Medulla oblongata (tissue), 1 donor: ENCODE data around the gene CDC37.

Experiments used
- DNase-seq: peaks from one replicate; pipeline ENCODE4 v3.0.0-alpha.2; 2015; ENCODE audit errors: extremely low spot score

CDC37 gene

GRCh38 chr19:10403137-10404021 lies at the start of gene CDC37:
Gene CDC37 (minus strand): TSS chr19:10403542. CDS start chr19:10403479, 63 bp downstream.
- DNase-seq, result peak; percentile 97

DNA sequence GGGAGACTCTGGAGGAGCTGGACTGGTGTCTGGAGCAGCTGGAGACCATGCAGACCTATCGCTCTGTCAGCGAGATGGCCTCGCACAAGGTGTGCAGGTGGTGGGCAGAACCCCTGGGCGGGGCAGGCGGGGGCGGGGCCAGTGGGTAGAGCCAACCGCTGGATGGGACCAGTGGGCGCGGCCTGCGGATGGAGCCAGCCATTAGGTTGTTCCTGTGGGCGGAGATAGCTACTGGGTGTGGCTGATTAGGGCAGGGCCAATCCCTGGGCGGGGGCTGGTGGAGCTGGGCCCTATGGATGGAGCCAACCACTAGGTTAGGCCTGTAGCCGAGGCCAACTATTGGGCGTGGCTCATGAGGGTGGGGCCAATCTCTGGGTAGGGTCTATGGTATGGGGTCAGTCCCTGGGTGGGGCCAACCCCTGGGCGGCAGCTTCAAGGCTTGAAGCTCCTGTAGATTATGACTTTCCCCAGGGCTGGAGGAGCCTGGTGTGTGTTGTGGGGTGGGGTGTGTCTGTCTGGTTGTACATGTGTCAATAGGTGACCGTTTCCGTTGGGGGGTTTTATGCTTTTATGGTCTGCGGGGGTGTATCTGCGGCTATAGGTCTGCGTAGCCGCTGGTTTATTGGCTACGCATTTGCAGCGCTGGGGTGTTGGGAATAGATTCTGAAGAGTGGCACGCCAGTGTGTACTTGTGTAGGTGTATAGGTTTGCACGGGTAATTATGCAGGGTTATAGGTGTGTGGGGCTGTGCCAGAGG lies 47.7 kb upstream of the CDC37 start:
- DNase-seq, result no peak

GRCh38 chr19:10450191-10450852 lies 47.0 kb upstream of the CDC37 start:
- no peak for DNase-seq

- no peak for DNase-seq
Observed at GRCh38 chr19:10449037-10449436, 45.7 kb upstream of the CDC37 start.

DNA sequence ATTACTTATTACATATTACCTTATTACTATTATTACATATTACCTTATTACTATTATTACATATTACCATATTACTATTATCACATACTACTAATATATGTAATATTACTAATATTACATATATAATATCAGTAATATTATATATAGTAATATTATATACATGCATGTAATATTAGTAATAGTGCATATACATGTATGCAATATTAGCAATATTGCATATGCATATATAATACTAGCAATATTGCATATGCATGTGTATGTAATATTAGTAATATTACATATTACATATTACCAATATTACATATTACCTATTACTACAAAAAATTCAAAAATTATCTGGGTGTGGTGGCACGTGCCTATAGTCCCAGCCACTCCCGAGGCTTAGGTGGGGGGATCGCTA lies 39.4 kb upstream of the CDC37 start:
- no peak for DNase-seq

- DNase-seq, result no peak
Observed at GRCh38 chr19:10439588-10439987, 36.2 kb upstream of the CDC37 start.

DNA sequence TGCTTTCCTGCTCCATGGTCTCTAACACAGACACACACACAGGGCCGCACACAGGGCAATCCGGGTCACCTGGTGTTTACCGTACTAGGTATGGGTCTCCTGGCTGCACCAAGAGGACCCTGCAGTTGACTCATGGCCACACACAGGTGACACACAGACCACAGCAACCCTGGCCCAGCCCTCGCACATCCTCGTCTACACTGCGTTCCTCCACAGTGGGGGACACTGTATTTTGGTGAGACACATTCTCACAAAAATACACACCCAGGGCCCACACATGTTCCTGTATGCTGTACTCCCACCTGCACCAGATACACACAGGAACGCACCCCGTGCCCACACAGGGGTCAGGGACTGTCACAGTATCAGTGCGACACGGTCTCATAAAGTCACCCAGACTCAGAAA lies 29.8 kb upstream of the CDC37 start:
- DNase-seq, result no peak

DNA sequence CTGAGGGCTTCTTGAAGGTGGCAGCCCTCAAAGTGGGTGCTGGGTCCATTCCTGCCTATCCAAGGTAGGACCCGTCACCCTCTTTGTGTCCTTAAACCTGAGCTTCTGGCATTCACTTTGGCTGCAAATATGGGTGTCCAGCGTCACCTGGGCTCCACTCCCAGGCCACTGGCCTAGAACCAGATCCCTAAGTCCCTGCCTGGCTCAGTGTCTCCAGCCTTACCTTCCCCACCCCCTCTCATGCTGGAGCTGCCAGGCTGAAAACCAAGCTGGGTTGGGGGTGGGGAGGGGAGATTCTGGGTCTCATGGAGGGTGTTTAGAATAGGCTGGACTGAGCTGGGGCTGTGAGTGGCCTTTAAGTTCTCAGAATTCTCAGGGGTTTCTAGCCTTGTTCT lies 29.4 kb upstream of the CDC37 start:
- DNase-seq, result no peak

- DNase-seq, result no peak
Observed at GRCh38 chr19:10431943-10432735, 28.8 kb upstream of the CDC37 start.

DNA sequence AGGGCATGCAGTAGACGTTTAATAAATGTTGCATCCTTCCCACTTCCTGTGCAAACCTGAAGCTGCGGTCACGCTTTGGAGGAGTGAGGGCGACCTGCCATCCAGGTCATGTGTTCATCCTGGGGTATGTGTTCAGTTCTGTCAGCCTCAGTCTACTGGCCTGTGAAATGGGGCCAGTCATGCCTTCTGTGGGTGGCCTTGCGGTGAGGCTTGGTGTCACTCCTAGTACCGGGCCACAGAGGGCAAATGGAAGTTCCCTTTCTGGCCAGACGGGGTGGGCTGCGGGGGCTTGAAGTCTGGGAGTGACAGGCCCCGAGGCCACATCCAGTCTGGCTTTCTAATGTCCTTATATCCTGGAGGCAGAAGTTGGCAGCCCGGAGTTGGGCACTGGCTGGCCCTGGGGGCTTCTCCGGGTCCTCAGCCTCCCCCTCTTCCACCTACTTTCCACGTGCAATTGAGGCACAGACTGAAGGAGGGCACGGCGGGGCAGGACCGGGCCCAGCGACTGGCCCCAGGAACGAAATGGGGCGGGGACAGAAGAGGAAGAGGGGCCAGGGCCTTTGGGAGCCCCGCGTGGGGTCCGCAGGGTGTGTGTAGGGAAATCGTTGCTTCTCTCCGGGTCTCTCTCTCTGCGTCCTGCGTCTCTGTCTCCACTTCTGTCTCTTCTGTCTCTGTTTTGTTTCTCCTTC lies 28.1 kb upstream of the CDC37 start:
- no peak for DNase-seq

DNA sequence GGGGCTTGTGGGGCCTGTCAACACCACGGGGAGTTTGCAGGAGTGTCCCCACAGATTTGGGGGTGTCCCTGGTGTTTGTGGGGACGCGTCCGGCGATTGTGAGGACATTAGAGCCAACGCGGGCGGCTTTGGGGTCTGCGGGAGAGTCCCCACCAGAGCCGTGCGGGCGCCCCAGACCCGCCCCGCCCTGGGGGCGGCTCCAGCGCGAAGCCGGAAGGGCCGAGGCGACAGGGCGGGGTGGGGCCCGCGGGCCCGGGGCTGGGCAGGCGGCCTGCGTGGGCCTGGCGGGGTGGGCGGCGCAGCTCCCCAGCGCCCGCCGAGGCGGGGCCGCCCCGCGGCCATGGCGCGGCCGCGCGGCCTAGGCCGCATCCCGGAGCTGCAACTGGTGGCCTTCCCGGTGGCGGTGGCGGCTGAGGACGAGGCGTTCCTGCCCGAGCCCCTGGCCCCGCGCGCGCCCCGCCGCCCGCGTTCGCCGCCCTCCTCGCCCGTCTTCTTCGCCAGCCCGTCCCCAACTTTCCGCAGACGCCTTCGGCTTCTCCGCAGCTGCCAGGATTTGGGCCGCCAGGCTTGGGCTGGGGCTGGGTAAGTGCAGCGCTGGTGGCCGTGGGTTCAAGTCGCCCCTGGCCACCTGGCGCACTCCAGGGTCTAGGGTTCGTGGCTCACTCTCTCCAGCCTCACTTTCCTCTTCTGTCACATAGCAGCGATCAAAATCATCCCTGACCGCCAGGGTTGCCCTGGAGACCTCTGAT lies 27.3 kb upstream of the CDC37 start:
- DNase-seq, result no peak

GRCh38 chr19:10428996-10429381 lies 25.6 kb upstream of the CDC37 start:
- no peak for DNase-seq

- no peak for DNase-seq
Observed at GRCh38 chr19:10427169-10427568, 23.8 kb upstream of the CDC37 start.

DNA sequence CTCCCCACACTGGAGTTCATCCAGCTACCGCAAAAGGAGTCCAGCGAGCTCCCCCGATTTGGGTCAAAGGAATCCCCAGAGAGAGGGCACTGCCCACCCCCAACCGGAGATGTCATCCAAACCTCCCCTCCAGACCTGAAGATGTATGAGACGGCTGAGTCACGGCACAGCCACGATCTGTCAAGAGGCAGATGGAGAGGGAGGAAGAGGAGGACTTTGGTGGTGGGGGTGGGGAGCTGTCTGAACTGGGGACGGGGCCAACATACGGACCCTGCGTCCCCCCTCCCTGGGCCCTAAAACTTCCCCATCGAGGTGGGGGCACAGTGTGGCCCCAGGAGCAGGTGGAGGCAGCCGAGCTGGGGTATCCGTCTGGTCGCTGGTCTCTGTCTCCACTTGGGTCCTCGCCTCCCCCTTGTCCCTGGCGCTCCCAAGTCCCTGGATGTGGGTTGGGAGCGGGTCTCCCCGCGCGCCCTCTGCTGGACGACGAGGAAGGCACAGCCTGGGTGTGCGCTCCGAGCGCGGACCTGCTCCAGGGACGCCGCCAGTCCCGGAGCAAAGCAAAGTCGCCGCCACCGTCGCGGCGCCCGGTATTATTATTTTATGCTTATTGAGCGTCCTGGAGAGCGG lies 20.8 kb upstream of the CDC37 start:
- peak; percentile 68 for DNase-seq

- DNase-seq, result no peak
Observed at GRCh38 chr19:10422846-10423245, 19.5 kb upstream of the CDC37 start.

DNA sequence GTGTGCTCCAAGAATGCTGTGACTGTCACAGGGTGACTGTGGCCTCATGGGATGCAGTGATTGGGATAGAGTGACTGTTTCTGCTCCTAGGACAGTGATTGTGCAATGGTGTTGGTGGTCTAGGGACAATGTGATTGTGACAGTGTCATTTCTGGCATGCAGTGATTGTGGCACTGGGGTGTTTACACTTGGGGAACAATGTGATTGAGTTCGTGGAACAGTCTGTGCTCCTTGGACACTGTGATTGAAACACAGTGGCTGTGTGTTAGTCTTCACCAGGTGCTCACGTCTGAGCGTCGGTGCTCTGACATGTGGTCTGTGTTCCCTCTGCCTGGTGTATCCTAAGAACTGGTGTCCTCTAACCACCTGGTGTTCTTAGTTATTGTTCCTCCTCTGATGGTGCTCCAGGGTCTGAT lies 18.7 kb upstream of the CDC37 start:
- DNase-seq, result no peak

DNA sequence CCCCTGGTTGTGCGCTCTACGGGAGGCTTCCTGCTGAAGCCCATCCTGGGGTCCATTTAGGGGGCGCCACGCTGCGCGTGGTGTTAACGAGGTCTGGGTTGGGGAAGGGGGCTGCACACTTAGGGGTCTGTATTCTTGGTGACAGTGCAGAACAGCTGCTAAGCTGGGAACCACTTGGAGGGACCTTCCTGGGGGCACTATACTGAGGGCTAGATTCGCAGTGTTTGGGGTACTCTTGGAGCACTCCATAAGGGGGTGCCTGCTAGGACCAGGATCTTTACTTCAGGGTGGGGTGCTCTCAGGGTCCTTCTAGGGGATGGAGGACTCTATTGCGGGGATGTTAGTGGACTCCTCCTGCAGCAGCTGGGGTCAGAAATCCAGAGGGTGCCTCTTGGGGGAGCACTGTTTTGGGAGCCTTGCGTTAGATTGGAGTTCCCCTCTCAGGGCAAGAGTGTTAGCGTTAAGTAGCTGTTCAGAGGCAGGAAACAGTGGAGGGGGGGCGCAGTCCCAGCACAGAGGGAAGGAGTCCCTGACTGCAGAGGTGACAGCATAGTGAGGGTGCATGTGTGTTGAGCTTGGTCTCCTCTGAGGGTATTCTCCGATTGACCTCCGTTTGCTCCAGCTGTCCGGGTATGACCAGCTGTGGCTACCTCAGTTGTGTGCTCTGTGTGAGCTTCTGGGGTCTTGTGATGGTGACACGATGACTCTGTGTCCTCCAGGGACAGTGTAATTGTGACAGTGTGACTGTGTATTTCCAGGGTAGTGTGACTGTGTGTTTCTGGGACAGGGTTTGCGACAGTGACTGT lies 18.1 kb upstream of the CDC37 start:
- no peak for DNase-seq

- DNase-seq, result no peak
Observed at GRCh38 chr19:10420444-10421239, 17.3 kb upstream of the CDC37 start, which contains the start of gene PDE4A. Gene PDE4A (plus strand): TSS chr19:10420538. CDS start chr19:10420765, 227 bp downstream.
